Neural cell (in vitro differentiated cells): ENCODE data around the gene SLC35A5.

ENCODE experiments used
- EP300 ChIP-seq: fragments of 450-650 bp; conservative IDR thresholded peaks from 2 replicates; pipeline ENCODE4 v1.6.1; 2014; ENCODE audit warnings: antibody characterized with exemption, mild to moderate bottlenecking, moderate library complexity; ENCODE audit not compliant: poor library complexity, severe bottlenecking
- EZH2 ChIP-seq: fragments of 200-600, 300-800 bp; shearing (Covaris generic), sonication (generic); IDR thresholded peaks from 2 replicates; pipeline ENCODE4 v1.6.1; 2014; ENCODE audit warnings: antibody characterized with exemption, low read length, borderline replicate concordance, mild to moderate bottlenecking; ENCODE audit not compliant: insufficient read depth, poor library complexity, severe bottlenecking
- POLR2AphosphoS5 ChIP-seq: IDR thresholded peaks from 2 replicates; pipeline ENCODE4 v1.6.1; 2012
- RAD21 ChIP-seq: fragments of 450-650 bp; conservative IDR thresholded peaks from 2 replicates; pipeline ENCODE4 v1.6.1; 2014; ENCODE audit warnings: antibody characterized with exemption, mild to moderate bottlenecking, moderate library complexity
- TAF1 ChIP-seq: IDR thresholded peaks from 2 replicates; pipeline ENCODE4 v1.6.1; 2012; ENCODE audit warnings: low read depth
- TF ChIP-seq, protein P1 (sequence below): fragments of 450-650 bp; IDR thresholded peaks from 2 replicates; pipeline ENCODE4 v1.5.1; 2014; ENCODE audit warnings: antibody characterized with exemption, mild to moderate bottlenecking, moderate library complexity; ENCODE audit not compliant: poor library complexity, severe bottlenecking
- TF ChIP-seq, protein P2 (sequence below): IDR thresholded peaks from 2 replicates; pipeline ENCODE4 v1.6.1; 2012; ENCODE audit warnings: borderline replicate concordance

DNA sequence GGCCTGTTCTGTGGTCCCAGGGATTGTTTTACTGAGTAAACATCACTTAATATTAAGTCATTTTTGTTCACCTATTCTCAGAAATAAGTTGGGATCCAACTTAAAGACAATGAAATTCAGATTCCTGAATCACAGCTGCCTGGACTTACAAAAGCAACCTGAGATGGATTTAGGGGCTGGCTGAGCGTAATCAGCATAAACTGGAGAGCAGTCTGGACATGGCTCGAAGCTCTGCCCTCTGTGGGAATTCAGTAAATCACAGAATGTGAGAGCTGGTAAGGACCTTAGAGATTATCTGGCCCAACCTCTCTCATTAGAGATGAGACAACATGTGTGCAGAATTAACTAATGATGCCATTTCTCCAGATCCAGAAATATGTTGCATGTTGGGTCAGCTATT, 55.4 kb downstream of the SLC35A5 start:
- TF ChIP-seq, protein P1, sequence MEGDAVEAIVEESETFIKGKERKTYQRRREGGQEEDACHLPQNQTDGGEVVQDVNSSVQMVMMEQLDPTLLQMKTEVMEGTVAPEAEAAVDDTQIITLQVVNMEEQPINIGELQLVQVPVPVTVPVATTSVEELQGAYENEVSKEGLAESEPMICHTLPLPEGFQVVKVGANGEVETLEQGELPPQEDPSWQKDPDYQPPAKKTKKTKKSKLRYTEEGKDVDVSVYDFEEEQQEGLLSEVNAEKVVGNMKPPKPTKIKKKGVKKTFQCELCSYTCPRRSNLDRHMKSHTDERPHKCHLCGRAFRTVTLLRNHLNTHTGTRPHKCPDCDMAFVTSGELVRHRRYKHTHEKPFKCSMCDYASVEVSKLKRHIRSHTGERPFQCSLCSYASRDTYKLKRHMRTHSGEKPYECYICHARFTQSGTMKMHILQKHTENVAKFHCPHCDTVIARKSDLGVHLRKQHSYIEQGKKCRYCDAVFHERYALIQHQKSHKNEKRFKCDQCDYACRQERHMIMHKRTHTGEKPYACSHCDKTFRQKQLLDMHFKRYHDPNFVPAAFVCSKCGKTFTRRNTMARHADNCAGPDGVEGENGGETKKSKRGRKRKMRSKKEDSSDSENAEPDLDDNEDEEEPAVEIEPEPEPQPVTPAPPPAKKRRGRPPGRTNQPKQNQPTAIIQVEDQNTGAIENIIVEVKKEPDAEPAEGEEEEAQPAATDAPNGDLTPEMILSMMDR: no peak
- no peak for TF ChIP-seq EP300
- no peak for TF ChIP-seq RAD21
- TF ChIP-seq TAF1: no peak
- no peak for TF ChIP-seq EZH2
- TF ChIP-seq POLR2AphosphoS5: no peak
- TF ChIP-seq, protein P2, sequence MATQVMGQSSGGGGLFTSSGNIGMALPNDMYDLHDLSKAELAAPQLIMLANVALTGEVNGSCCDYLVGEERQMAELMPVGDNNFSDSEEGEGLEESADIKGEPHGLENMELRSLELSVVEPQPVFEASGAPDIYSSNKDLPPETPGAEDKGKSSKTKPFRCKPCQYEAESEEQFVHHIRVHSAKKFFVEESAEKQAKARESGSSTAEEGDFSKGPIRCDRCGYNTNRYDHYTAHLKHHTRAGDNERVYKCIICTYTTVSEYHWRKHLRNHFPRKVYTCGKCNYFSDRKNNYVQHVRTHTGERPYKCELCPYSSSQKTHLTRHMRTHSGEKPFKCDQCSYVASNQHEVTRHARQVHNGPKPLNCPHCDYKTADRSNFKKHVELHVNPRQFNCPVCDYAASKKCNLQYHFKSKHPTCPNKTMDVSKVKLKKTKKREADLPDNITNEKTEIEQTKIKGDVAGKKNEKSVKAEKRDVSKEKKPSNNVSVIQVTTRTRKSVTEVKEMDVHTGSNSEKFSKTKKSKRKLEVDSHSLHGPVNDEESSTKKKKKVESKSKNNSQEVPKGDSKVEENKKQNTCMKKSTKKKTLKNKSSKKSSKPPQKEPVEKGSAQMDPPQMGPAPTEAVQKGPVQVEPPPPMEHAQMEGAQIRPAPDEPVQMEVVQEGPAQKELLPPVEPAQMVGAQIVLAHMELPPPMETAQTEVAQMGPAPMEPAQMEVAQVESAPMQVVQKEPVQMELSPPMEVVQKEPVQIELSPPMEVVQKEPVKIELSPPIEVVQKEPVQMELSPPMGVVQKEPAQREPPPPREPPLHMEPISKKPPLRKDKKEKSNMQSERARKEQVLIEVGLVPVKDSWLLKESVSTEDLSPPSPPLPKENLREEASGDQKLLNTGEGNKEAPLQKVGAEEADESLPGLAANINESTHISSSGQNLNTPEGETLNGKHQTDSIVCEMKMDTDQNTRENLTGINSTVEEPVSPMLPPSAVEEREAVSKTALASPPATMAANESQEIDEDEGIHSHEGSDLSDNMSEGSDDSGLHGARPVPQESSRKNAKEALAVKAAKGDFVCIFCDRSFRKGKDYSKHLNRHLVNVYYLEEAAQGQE: no peak
